Activated CD4-positive, alpha-beta T cell treated with anti-CD3 and anti-CD28 coated beads for 24 hours (primary cell): Measurements from ENCODE around the gene MRPL47.

Experiments used
- DNase-seq, 2 donors: peaks; one replicate each; pipeline ENCODE4 v3.0.0-alpha.2; 2020; ENCODE audit warnings: low read depth in 2 of 2

The MRPL47 gene

GRCh38 chr3:179591313-179591712 is 13.1 kb downstream of the MRPL47 start:
- DNase-seq = no peak

GRCh38 chr3:179590669-179591068 is 13.8 kb downstream of the MRPL47 start:
- no peak for DNase-seq

- DNase-seq = no peak
Observed at GRCh38 chr3:179589143-179589542, 15.3 kb downstream of the MRPL47 start.

- DNase-seq = no peak
Observed at GRCh38 chr3:179580992-179581391, 23.4 kb downstream of the MRPL47 start.

GRCh38 chr3:179565496-179565895 is 38.9 kb downstream of the MRPL47 start:
- DNase-seq = no peak

GRCh38 chr3:179563271-179563783 is 41.1 kb downstream of the MRPL47 start:
- peak; percentile 29 to 50 for DNase-seq

- peak; percentile 99 for DNase-seq
Observed at GRCh38 chr3:179562591-179563270, 41.7 kb downstream of the MRPL47 start, which contains the start of gene ACTL6A. ACTL6A (plus strand) TSS chr3:179562926; CDS start chr3:179563093, 167 bp downstream.

GRCh38 chr3:179560791-179561190 is 43.6 kb downstream of the MRPL47 start:
- DNase-seq = no peak

- DNase-seq = peak; percentile 10 to 17
Observed at GRCh38 chr3:179558742-179559364, 45.6 kb downstream of the MRPL47 start.

- DNase-seq = no peak
Observed at GRCh38 chr3:179551349-179552105, 52.9 kb downstream of the MRPL47 start.

- DNase-seq = no peak
Observed at GRCh38 chr3:179546814-179547241, 57.6 kb downstream of the MRPL47 start.

GRCh38 chr3:179544981-179545645 is 59.3 kb downstream of the MRPL47 start:
- DNase-seq = no peak

- DNase-seq = no peak
Observed at GRCh38 chr3:179542375-179542774, 62.1 kb downstream of the MRPL47 start.

- DNase-seq = no peak
Observed at GRCh38 chr3:179541596-179541995, 62.8 kb downstream of the MRPL47 start.

GRCh38 chr3:179541094-179541493 is 63.3 kb downstream of the MRPL47 start:
- DNase-seq = no peak
